ENCODE measurements around the gene C2CD5.

DNA sequence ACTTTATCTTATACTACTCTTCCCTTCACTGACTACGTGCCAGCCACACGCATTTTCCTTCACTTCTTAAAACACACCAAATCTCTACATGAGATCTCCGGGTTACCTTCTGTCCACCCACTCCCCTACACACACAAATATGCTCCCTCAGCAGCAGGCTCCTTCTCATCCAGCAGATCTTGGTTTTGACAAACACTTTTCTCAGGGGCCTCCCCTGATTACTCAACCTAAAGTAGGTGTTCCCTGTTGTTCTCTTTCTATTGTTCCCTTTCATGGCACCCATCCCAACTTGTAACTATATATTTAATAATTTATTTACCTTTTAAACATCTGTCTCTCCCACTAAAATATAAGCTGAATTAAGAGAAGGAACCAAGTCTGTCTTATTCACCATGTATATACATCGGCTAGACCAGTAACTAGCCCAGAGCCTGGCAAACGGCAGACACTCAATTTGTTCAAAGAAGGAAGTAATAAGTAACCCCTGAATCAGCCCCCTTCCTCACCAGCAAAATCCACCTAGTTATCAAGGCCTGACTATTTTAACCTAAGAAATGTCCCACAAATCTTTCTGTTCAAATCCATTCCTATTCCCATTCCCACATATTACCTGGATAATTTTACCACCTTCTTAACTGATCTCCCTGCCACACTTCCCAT lies 2.7 kb downstream of the C2CD5 start:
- TF ChIP-seq EP300 (IDR thresholded peaks at IDR 0.05; ENCODE audit: low read depth) (no peak), POLR2AphosphoS5 (IDR thresholded peaks at IDR 0.05) (no peak), POLR2A (IDR thresholded peaks at IDR 0.05) (no peak)
- TF ChIP-seq, protein P1, sequence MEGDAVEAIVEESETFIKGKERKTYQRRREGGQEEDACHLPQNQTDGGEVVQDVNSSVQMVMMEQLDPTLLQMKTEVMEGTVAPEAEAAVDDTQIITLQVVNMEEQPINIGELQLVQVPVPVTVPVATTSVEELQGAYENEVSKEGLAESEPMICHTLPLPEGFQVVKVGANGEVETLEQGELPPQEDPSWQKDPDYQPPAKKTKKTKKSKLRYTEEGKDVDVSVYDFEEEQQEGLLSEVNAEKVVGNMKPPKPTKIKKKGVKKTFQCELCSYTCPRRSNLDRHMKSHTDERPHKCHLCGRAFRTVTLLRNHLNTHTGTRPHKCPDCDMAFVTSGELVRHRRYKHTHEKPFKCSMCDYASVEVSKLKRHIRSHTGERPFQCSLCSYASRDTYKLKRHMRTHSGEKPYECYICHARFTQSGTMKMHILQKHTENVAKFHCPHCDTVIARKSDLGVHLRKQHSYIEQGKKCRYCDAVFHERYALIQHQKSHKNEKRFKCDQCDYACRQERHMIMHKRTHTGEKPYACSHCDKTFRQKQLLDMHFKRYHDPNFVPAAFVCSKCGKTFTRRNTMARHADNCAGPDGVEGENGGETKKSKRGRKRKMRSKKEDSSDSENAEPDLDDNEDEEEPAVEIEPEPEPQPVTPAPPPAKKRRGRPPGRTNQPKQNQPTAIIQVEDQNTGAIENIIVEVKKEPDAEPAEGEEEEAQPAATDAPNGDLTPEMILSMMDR (IDR thresholded peaks at IDR 0.05) = no peak

All from transverse colon (tissue), 4 donors.